HG03103 (cell line): ENCODE results near the gene NCOA7.
"Not testable (repeated sequence)": the region's sequence is repeated elsewhere in the genome, so short reads cannot be mapped to it uniquely, and the experiment has no call there.

Experiments
- ATAC-seq: cut with Tn5 transposase; IDR thresholded peaks from one replicate; pipeline ENCODE4 v1.9.1; 2021; ENCODE audit warnings: low read depth; ENCODE audit not compliant: unreplicated experiment

NCOA7 gene

GRCh38 chr6:125866433-125866832 is 75.7 kb downstream of the NCOA7 start:
- ATAC-seq: no peak

GRCh38 chr6:125867483-125867942 is 76.8 kb downstream of the NCOA7 start:
- no peak for ATAC-seq

- ATAC-seq: no peak
These were observed 77.5 kb downstream of the NCOA7 start for GRCh38 chr6:125868252-125868651.

- no peak for ATAC-seq
These were observed 78.1 kb downstream of the NCOA7 start for GRCh38 chr6:125868678-125869395.

GRCh38 chr6:125869427-125869826 is 78.7 kb downstream of the NCOA7 start:
- ATAC-seq: no peak

GRCh38 chr6:125871365-125871764 is 80.6 kb downstream of the NCOA7 start:
- ATAC-seq: no peak

- no peak for ATAC-seq
These were observed 81.6 kb downstream of the NCOA7 start for GRCh38 chr6:125872259-125872921.

- ATAC-seq: no peak
These were observed 91.5 kb downstream of the NCOA7 start for GRCh38 chr6:125882243-125882642.

GRCh38 chr6:125884634-125885371 is 94.0 kb downstream of the NCOA7 start:
- no peak for ATAC-seq

- no peak for ATAC-seq
These were observed 95.3 kb downstream of the NCOA7 start for GRCh38 chr6:125886021-125886420.

- no peak for ATAC-seq
These were observed 96.2 kb downstream of the NCOA7 start for GRCh38 chr6:125886914-125887313.

- ATAC-seq: no peak
These were observed 96.6 kb downstream of the NCOA7 start for GRCh38 chr6:125887372-125887771.

- no peak for ATAC-seq
These were observed 98.4 kb downstream of the NCOA7 start for GRCh38 chr6:125888989-125889656.

- no peak for ATAC-seq
These were observed 109.0 kb downstream of the NCOA7 start for GRCh38 chr6:125899726-125900182.

GRCh38 chr6:125904871-125905270 is 114.1 kb downstream of the NCOA7 start:
- peak; percentile 71 for ATAC-seq

- ATAC-seq: no peak
These were observed 115.6 kb downstream of the NCOA7 start for GRCh38 chr6:125906158-125906998.

GRCh38 chr6:125910527-125910926 is 119.8 kb downstream of the NCOA7 start:
- peak; percentile 97 for ATAC-seq

GRCh38 chr6:125911051-125911451 is 120.3 kb downstream of the NCOA7 start:
- ATAC-seq: not testable (repeated sequence)

- ATAC-seq: not testable (repeated sequence)
These were observed 121.7 kb downstream of the NCOA7 start for GRCh38 chr6:125912430-125912829.

- no peak for ATAC-seq
These were observed 122.4 kb downstream of the NCOA7 start for GRCh38 chr6:125913145-125913544.
